Thoracic aorta (tissue), 2 donors: ENCODE measurements around the gene HPGDS. TPM values are rescaled to one million over a fixed set of nuclear protein-coding genes. Genes with fewer than 3 reads are reported as not detected.
"Not testable (repeated sequence)": the region's sequence is repeated elsewhere in the genome, so short reads cannot be mapped to it uniquely, and the experiment has no call there.

ENCODE experiments used
- ATAC-seq: fragments of 150-250 bp; one replicate; pipeline ENCODE4 v1.8.0; 2017; ENCODE audit warnings: low read depth; ENCODE audit not compliant: insufficient number of reproducible peaks, low FRiP score
- DNase-seq: peaks from one replicate; pipeline ENCODE4 v3.0.0-alpha.2; 2020; ENCODE audit warnings: low spot score
- H3K27ac ChIP-seq, 2 donors: fragments of 200-600 bp; sonication (generic); 1 replicate in 1 of 2; 2 replicates in 1 of 2; pipeline ENCODE4 v1.5.1; 2016; ENCODE audit warnings: mild to moderate bottlenecking in 2 of 2, moderate library complexity in 2 of 2
- H3K27me3 ChIP-seq: fragments of 200-600 bp; sonication (generic); replicated peaks from 2 replicates; pipeline ENCODE4 v1.6.0; 2016; ENCODE audit warnings: mild to moderate bottlenecking; ENCODE audit not compliant: insufficient read depth
- H3K36me3 ChIP-seq: fragments of 200-600 bp; sonication (generic); one replicate; pipeline ENCODE4 v1.5.1; 2016
- H3K4me1 ChIP-seq, 2 donors: fragments of 200-600 bp; sonication (generic); 1 replicate in 1 of 2; 2 replicates in 1 of 2; pipeline versions ENCODE4 v1.5.1 to v1.6.0; 2016; ENCODE audit warnings: low read depth in 2 of 2, mild to moderate bottlenecking in 1 of 2; ENCODE audit not compliant: control insufficient read depth in 1 of 2
- H3K4me3 ChIP-seq: fragments of 200-600 bp; sonication (generic); 2 replicates; pipeline ENCODE4 v1.5.1; 2016; ENCODE audit warnings: mild to moderate bottlenecking
- H3K9me3 ChIP-seq: fragments of 200-600 bp; sonication (generic); 2 replicates; pipeline ENCODE4 v1.5.1; 2016
- CTCF ChIP-seq: fragments of 200-600 bp; sonication (generic); IDR thresholded peaks from one replicate; pipeline ENCODE4 v1.5.1; 2019; ENCODE audit warnings: antibody characterized with exemption
- total RNA-seq, 2 donors: library from RNA; depleted of rRNA; stranded (reverse); fragments of >200 nt; gene quantifications; one replicate each; pipeline versions ENCODE4 v1.1.0 to v1.2.3, GENCODE V29; 2016

HPGDS gene
- total RNA-seq, 2 donors from 2014 or later = 2.8 to 16.7 TPM

- ATAC-seq = no peak
- H3K27ac ChIP-seq = no peak overlapping the region
Measured at GRCh38 chr4:94306713-94307112, 35.9 kb downstream of the HPGDS start.

GRCh38 chr4:94305466-94306225 is 37.0 kb downstream of the HPGDS start:
- H3K27ac ChIP-seq = no peak overlapping the region
- no peaks in the 10 kb centered on the region for H3K27me3 ChIP-seq
- ATAC-seq = no peak
- no peaks in the 10 kb centered on the region for H3K4me1 ChIP-seq
- no peak overlapping the region for H3K4me3 ChIP-seq
- no peak for DNase-seq
- TF ChIP-seq CTCF = no peak
- no peaks in the 10 kb centered on the region for H3K36me3 ChIP-seq
- H3K9me3 ChIP-seq = no peaks in the 10 kb centered on the region

More at GRCh38 chr4:94306713-94307112, 35.9 kb downstream of the HPGDS start:
- Histone ChIP-seq H3K36me3 (no peaks in the 10 kb centered on the region), H3K4me3 (no peak overlapping the region), H3K9me3 (no peaks in the 10 kb centered on the region), H3K4me1 (no peaks in the 10 kb centered on the region), H3K27me3 (no peaks in the 10 kb centered on the region)
- TF ChIP-seq CTCF = no peak
- no peak for DNase-seq

DNA sequence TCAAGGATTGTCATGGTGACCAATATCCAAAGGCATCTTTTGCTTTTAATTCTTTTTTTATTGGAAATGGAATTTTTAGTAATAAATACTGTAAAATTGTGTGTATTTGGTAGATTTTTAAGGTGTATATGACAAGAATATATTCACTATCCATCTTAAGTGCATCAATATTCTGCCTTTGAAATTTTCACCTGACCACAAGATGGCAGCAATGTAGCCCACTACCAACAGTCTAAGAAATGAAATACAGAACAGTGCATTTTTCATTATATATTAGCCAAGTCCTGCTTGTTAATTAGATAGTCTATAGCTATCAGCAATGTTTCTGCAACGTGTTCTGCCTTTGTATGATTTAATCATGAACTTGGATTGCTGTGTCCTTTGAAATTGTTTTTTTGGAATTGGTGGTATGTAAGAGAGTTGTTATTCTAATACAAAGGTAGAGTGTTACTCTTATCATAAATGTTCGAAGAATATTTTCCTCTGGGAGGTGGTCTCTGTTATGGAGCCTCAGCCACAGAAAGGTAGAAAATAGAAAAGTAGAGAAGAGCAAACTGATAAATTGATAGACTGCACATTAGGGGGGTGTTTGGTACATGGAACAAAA is 38.2 kb downstream of the HPGDS start:
- ATAC-seq (no peak), DNase-seq (no peak)
- Histone ChIP-seq H3K27me3 (no peaks in the 10 kb centered on the region), H3K27ac (no peak overlapping the region), H3K4me3 (no peak overlapping the region), H3K9me3 (no peaks in the 10 kb centered on the region), H3K36me3 (no peaks in the 10 kb centered on the region), H3K4me1 (no peaks in the 10 kb centered on the region)
- peak; percentile 52 for TF ChIP-seq CTCF

- DNase-seq = no peak
- no peak for TF ChIP-seq CTCF
- ATAC-seq = no peak
- Histone ChIP-seq H3K4me3 (no peak overlapping the region), H3K27me3 (no peaks in the 10 kb centered on the region), H3K27ac (no peak overlapping the region), H3K9me3 (no peaks in the 10 kb centered on the region), H3K36me3 (no peaks in the 10 kb centered on the region), H3K4me1 (no peaks in the 10 kb centered on the region)
Measured at GRCh38 chr4:94302191-94302590, 40.4 kb downstream of the HPGDS start.

- ATAC-seq = no peak
- Histone ChIP-seq H3K36me3 (no peaks in the 10 kb centered on the region), H3K27me3 (no peaks in the 10 kb centered on the region), H3K27ac (no peak overlapping the region), H3K4me3 (no peak overlapping the region), H3K9me3 (no peaks in the 10 kb centered on the region), H3K4me1 (no peaks in the 10 kb centered on the region)
- no peak for DNase-seq
- no peak for TF ChIP-seq CTCF
Measured at GRCh38 chr4:94298725-94299252, 43.8 kb downstream of the HPGDS start.

GRCh38 chr4:94295473-94295872 is 47.2 kb downstream of the HPGDS start:
- DNase-seq, H3K27ac ChIP-seq, H3K9me3 ChIP-seq, H3K4me3 ChIP-seq, ATAC-seq, H3K4me1 ChIP-seq, H3K27me3 ChIP-seq, H3K36me3 ChIP-seq: not testable (repeated sequence)

DNA sequence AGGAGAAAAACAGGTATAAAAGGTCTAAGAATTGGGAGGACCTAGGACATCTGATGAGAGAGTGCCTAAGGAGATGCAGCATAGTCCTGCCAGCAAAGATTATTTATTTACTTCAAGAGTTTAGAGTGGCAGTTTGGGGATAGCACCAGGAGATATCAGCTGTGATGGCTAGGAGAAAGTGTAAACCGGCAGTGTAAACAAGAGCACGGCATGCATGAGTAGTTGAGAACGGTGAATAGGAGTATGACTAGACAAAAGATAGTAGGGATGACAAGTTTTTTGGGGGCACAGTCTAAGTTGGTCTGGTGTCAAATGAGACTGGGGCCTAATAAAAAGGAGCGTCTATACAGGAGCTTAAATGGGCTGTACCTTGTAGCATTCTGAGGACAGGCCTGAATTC is 48.7 kb downstream of the HPGDS start:
- not testable (repeated sequence) for H3K27ac ChIP-seq, DNase-seq, ATAC-seq, H3K27me3 ChIP-seq, H3K4me3 ChIP-seq, H3K4me1 ChIP-seq, H3K36me3 ChIP-seq, H3K9me3 ChIP-seq
